Ascending aorta (tissue), 2 donors: ENCODE data around the gene AXDND1. TPM values are rescaled to one million over a fixed set of nuclear protein-coding genes. Genes with fewer than 3 reads are reported as not detected.
A peak's percentile ranks its signal among the peaks of the same experiment; 100 is the strongest.
"Not testable (repeated sequence)": the region's sequence is repeated elsewhere in the genome, so short reads cannot be mapped to it uniquely, and the experiment has no call there.

ENCODE experiments used
- DNase-seq, 2 donors: peaks; one replicate each; pipeline ENCODE4 v3.0.0-alpha.2; 2019; ENCODE audit warnings: low spot score in 2 of 2
- H3K27ac ChIP-seq, 2 donors: fragments of 200-600 bp; sonication (generic); one replicate each; pipeline ENCODE4 v1.5.1; 2016 to 2017; ENCODE audit warnings: mild to moderate bottlenecking in 1 of 2
- H3K27me3 ChIP-seq: fragments of 200-600 bp; sonication (generic); one replicate; pipeline ENCODE4 v1.5.1; 2017
- H3K36me3 ChIP-seq, 2 donors: fragments of 200-600 bp; sonication (generic); one replicate each; pipeline ENCODE4 v1.5.1; 2016
- H3K4me1 ChIP-seq, 2 donors: fragments of 200-600 bp; sonication (generic); one replicate each; pipeline ENCODE4 v1.5.1; 2016 to 2017; ENCODE audit warnings: mild to moderate bottlenecking in 1 of 2
- H3K4me3 ChIP-seq, 2 donors: fragments of 200-600 bp; sonication (generic); one replicate each; pipeline ENCODE4 v1.5.1; 2016 to 2017; ENCODE audit warnings: mild to moderate bottlenecking in 1 of 2
- H3K9me3 ChIP-seq, 2 donors: fragments of 200-600 bp; sonication (generic); one replicate each; pipeline ENCODE4 v1.5.1; 2016
- intact Hi-C: fragments of 100-400 bp; cut with DNase I; formaldehyde crosslinking; loops from one replicate; pipeline ENCODE4 v1.15.1; 2023
- total RNA-seq: library from RNA; depleted of rRNA; stranded (reverse); fragments of >200 nt; gene quantifications from one replicate; pipeline ENCODE4 v1.1.0, GENCODE V29; 2016
- TF ChIP-seq, protein P1 (sequence below), 3 experiments: fragments of 200-600 bp in 2 of 3; fragments of 450-650 bp in 1 of 3; sonication (generic) in 2 of 3; IDR thresholded peaks; one replicate each; pipeline ENCODE4 v1.5.1; 2016 to 2019; ENCODE audit warnings: antibody characterized with exemption in 3 of 3, mild to moderate bottlenecking in 1 of 3, moderate library complexity in 1 of 3

AXDND1 gene
- total RNA-seq, 1 donor from 2014 or later: not detected

DNA sequence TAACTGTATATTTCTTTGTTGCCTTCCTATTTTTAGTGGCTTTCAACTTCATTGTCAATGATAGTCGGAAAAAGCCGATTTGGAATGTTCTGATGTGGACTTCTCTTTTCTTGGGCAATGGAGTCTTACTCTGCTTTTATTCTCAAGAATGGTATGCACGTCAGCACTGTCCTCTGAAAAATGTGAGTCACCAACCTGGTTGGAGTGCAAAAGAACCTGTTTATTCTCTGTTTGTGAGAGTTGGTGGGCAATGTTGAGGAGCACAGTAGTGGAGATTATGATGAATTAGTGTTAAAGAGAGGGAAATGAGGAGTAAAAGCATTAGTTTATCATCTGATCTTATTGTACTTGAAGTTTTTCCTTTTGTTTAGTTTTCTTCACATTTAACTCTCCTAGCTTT lies 14.5 kb upstream of the AXDND1 start:
- Histone ChIP-seq H3K4me1 (peaks cover 0 to 9% of the 10 kb centered on the region in 2 donors), H3K36me3 (peaks cover 14 to 16% of the 10 kb centered on the region in 2 donors), H3K9me3 (no peaks in the 10 kb centered on the region), H3K4me3 (no peak overlapping the region), H3K27ac (no peak overlapping the region), H3K27me3 (no peaks in the 10 kb centered on the region)
- intact Hi-C loops: no loop called here
- DNase-seq: no peak
- TF ChIP-seq, protein P1, sequence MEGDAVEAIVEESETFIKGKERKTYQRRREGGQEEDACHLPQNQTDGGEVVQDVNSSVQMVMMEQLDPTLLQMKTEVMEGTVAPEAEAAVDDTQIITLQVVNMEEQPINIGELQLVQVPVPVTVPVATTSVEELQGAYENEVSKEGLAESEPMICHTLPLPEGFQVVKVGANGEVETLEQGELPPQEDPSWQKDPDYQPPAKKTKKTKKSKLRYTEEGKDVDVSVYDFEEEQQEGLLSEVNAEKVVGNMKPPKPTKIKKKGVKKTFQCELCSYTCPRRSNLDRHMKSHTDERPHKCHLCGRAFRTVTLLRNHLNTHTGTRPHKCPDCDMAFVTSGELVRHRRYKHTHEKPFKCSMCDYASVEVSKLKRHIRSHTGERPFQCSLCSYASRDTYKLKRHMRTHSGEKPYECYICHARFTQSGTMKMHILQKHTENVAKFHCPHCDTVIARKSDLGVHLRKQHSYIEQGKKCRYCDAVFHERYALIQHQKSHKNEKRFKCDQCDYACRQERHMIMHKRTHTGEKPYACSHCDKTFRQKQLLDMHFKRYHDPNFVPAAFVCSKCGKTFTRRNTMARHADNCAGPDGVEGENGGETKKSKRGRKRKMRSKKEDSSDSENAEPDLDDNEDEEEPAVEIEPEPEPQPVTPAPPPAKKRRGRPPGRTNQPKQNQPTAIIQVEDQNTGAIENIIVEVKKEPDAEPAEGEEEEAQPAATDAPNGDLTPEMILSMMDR (IDR thresholded peaks at IDR 0.05): no peak

DNA sequence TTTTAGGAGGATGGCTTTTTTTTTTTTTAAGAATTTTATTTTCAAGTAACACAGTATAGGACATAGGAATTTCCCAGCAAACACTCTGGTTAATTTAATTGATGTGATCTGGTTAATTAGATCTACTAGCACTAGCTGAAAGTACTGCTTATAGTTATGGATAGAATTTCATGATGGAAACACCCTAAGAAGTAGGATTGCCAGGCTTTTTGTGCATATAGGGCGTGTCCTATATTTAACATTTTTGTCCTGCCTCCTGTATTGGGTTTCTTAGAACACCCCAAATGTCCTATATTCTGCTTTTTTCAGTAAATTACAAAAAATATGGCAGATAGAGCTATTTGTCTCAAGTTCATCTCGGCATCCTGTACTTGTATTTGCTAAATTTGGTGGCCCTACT lies 13.5 kb upstream of the AXDND1 start:
- Histone ChIP-seq H3K9me3 (no peaks in the 10 kb centered on the region), H3K36me3 (peaks cover 14 to 16% of the 10 kb centered on the region in 2 donors), H3K27me3 (no peaks in the 10 kb centered on the region), H3K4me3 (no peak overlapping the region), H3K4me1 (peaks cover 0 to 9% of the 10 kb centered on the region in 2 donors), H3K27ac (no peak overlapping the region)
- intact Hi-C loops: loop anchor here (2.0 kb wide), 1 partner anchor 15 kb away; no protein-coding TSS in a partner anchor
- no peak for DNase-seq
- TF ChIP-seq, protein P1 (IDR thresholded peaks at IDR 0.05): no peak

GRCh38 chr1:179353546-179353945 lies 12.2 kb upstream of the AXDND1 start:
- Histone ChIP-seq H3K36me3 (peaks cover 3 to 16% of the 10 kb centered on the region in 2 donors), H3K27me3 (no peaks in the 10 kb centered on the region), H3K27ac (peak overlapping the region; percentile 17 to 47), H3K9me3 (no peaks in the 10 kb centered on the region), H3K4me1 (peaks cover 0 to 9% of the 10 kb centered on the region in 2 donors), H3K4me3 (no peak overlapping the region)
- intact Hi-C loops: loop anchor here (2.0 kb wide), 1 partner anchor 13 kb away; no protein-coding TSS in a partner anchor
- peak in 1 of 2 donors; percentile 74 for DNase-seq
- TF ChIP-seq, protein P1 (IDR thresholded peaks at IDR 0.05): no peak

DNA sequence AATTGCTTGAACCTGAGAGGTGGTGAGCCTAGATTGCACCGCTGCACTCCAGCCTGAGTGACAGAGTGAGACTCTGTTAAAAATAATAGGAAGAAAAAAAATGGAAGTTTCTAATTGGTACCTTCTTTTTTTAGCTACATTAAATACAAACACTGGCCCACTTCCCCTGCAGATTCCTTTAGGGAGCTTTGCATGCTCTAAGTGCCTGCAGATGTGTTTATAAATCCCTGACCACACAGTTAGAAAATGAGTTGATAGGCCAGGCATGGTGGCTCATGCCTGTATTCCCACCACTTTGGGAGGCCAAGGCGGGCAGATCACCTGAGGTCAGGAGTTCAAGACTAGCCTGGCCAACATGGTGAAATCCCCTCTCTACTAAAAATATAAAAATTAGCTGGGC lies 4.1 kb upstream of the AXDND1 start:
- H3K9me3 ChIP-seq, H3K27me3 ChIP-seq, DNase-seq, H3K27ac ChIP-seq, H3K4me1 ChIP-seq, H3K36me3 ChIP-seq, intact Hi-C loops, H3K4me3 ChIP-seq: not testable (repeated sequence)

DNA sequence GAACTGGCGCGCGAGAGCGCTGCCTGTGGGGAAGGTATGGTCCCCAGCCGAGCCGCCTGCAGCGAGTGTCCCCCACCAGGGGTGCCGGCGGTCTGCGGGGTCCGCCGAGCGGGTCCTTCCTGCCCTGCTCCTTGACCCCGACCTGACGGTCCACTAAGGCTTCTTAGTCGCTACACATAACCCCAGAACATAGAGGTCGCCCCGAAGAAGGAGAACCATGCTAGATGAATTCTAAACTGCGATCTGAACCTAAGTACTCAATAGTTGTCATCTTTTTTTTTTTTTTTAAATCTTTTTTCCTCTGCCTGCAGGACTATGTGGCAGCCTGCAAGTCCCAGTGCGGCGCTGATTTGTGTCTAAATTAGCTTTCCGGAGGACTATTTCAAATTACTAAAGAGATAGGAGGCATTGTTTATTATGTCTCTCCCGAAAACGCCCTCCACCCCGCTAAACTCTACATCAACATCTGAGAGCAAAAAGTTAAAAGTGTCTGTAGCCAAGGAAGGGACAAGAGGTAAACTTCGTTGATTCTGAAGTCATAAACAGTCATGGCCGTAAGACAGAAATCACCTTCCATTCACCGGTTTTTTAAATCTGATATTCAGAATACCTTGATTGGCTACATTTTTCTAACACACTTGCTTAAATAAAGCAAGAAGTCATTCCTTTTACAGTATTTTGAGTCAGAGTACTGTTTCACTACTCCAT lies 476 bp downstream of the AXDND1 start:
- H3K9me3 ChIP-seq: no peaks in the 10 kb centered on the region
- peak overlapping the region; percentile 62 to 70 for H3K4me3 ChIP-seq
- peak overlapping the region; percentile 84 to 95 for H3K27ac ChIP-seq
- no peaks in the 10 kb centered on the region for H3K36me3 ChIP-seq
- intact Hi-C loops: loop anchor here (2.0 to 5.0 kb wide), 3 partner anchors 13 to 339 kb away; partner anchors contain the start of genes ABL2 and FAM20B
- no peaks in the 10 kb centered on the region for H3K27me3 ChIP-seq
- peaks cover 0 to 6% of the 10 kb centered on the region in 2 donors for H3K4me1 ChIP-seq
- no peak for DNase-seq
- TF ChIP-seq, protein P1 (IDR thresholded peaks at IDR 0.05): no peak

GRCh38 chr1:179369751-179370341 lies 4.1 kb downstream of the AXDND1 start:
- peaks cover 0 to 6% of the 10 kb centered on the region in 2 donors for H3K4me1 ChIP-seq
- no peaks in the 10 kb centered on the region for H3K9me3 ChIP-seq
- H3K36me3 ChIP-seq: no peaks in the 10 kb centered on the region
- peak overlapping the region; percentile 9 to 55 for H3K27ac ChIP-seq
- intact Hi-C loops: loop anchor here (1.0 to 5.0 kb wide), 4 partner anchors 143 to 343 kb away; partner anchors contain the start of genes ABL2 and FAM20B
- TF ChIP-seq, protein P1 (IDR thresholded peaks at IDR 0.05): peak; percentile 62 to 66 (median 64)
- H3K4me3 ChIP-seq: no peak overlapping the region
- no peaks in the 10 kb centered on the region for H3K27me3 ChIP-seq
- DNase-seq: no peak
